SK-N-SH treated with all-trans-retinoic acid at 6 μM for 48 hours (cell line): ENCODE results near the gene NRL.
"Not testable (repeated sequence)": the region's sequence is repeated elsewhere in the genome, so short reads cannot be mapped to it uniquely, and the experiment has no call there.

Source experiments
- ATAC-seq: fragments of 200-7000 bp; cut with Tn5 transposase; 3 replicates; pipeline ENCODE4 v1.9.1; 2020; ENCODE audit warnings: mild to moderate bottlenecking, moderate library complexity
- ARNTL ChIP-seq: fragments of 450-650 bp; formaldehyde crosslinking; IDR thresholded peaks from 2 replicates; pipeline ENCODE4 v1.5.0; 2020; ENCODE audit warnings: low read depth, mild to moderate bottlenecking, moderate library complexity, borderline replicate concordance
- CSDC2 ChIP-seq: fragments of 250-450 bp; sonication (Bioruptor Pico); IDR thresholded peaks from 2 replicates; pipeline ENCODE4 v1.5.0; 2020; ENCODE audit warnings: mild to moderate bottlenecking, moderate library complexity
- CSRNP3 ChIP-seq: fragments of 250-450 bp; sonication (Bioruptor Pico); IDR thresholded peaks from 2 replicates; pipeline ENCODE4 v1.5.1; 2021; ENCODE audit warnings: mild to moderate bottlenecking, moderate library complexity
- ESRRG ChIP-seq: fragments of 250-450 bp; sonication (Bioruptor Pico); IDR thresholded peaks from 2 replicates; pipeline ENCODE4 v1.6.1; 2021; ENCODE audit warnings: mild to moderate bottlenecking
- ISL1 ChIP-seq: fragments of 250-450 bp; sonication (Bioruptor Pico); IDR thresholded peaks from 2 replicates; pipeline ENCODE4 v2.1.2; 2022; ENCODE audit warnings: mild to moderate bottlenecking, moderate library complexity
- OSR1 ChIP-seq: fragments of 250-450 bp; sonication (Bioruptor Pico); IDR thresholded peaks from 2 replicates; pipeline ENCODE4 v1.8.0; 2022; ENCODE audit warnings: moderate library complexity, mild to moderate bottlenecking, inconsistent platforms
- PPARA ChIP-seq: fragments of 250-450 bp; sonication (Bioruptor Pico); IDR thresholded peaks from 2 replicates; pipeline ENCODE4 v1.5.0; 2020; ENCODE audit warnings: mild to moderate bottlenecking, borderline replicate concordance
- RARB ChIP-seq: fragments of 250-450 bp; sonication (Bioruptor Pico); IDR thresholded peaks from 2 replicates; pipeline ENCODE4 v1.8.0; 2021; ENCODE audit warnings: mild to moderate bottlenecking, moderate library complexity
- SNAI2 ChIP-seq: fragments of 250-450 bp; sonication (Bioruptor Pico); IDR thresholded peaks from 2 replicates; pipeline ENCODE4 v1.5.0; 2020; ENCODE audit warnings: mild to moderate bottlenecking, moderate library complexity
- TOX ChIP-seq: fragments of 250-450 bp; sonication (Bioruptor Pico); IDR thresholded peaks from 2 replicates; pipeline ENCODE4 v1.8.0; 2021; ENCODE audit warnings: mild to moderate bottlenecking, moderate library complexity, borderline replicate concordance
- ZC3H10 ChIP-seq: fragments of 250-450 bp; sonication (Bioruptor Pico); IDR thresholded peaks from 2 replicates; pipeline ENCODE4 v1.5.1; 2021; ENCODE audit warnings: mild to moderate bottlenecking, moderate library complexity
- ZFP3 ChIP-seq: fragments of 250-450 bp; sonication (Bioruptor Pico); IDR thresholded peaks from 2 replicates; pipeline ENCODE4 v1.5.0; 2020; ENCODE audit warnings: mild to moderate bottlenecking, moderate library complexity
- ZFP30 ChIP-seq: fragments of 450-650 bp; formaldehyde crosslinking; IDR thresholded peaks from 2 replicates; pipeline ENCODE4 v1.5.0; 2022; ENCODE audit warnings: mild to moderate bottlenecking, moderate library complexity
- ZNF565 ChIP-seq: fragments of 450-650 bp; formaldehyde crosslinking; conservative IDR thresholded peaks from 2 replicates; pipeline ENCODE4 v1.5.0; 2020; ENCODE audit warnings: low read depth, mild to moderate bottlenecking, moderate library complexity
- ZNF8 ChIP-seq: fragments of 450-650 bp; formaldehyde crosslinking; IDR thresholded peaks from 2 replicates; pipeline ENCODE4 v1.5.0; 2020; ENCODE audit warnings: mild to moderate bottlenecking, moderate library complexity
- TF ChIP-seq, protein P1 (sequence below): fragments of 250-450 bp; sonication (Bioruptor Pico); IDR thresholded peaks from 2 replicates; pipeline ENCODE4 v1.8.0; 2020; ENCODE audit warnings: mild to moderate bottlenecking, moderate library complexity, borderline replicate concordance
- TF ChIP-seq, protein P2 (sequence below): fragments of 250-450 bp; sonication (Bioruptor Pico); IDR thresholded peaks from 2 replicates; pipeline ENCODE4 v1.5.0; 2020; ENCODE audit warnings: mild to moderate bottlenecking, moderate library complexity

NRL gene

GRCh38 chr14:24052656-24053547 lies 61.8 kb downstream of the NRL start (continued):
- no peak for TF ChIP-seq CSRNP3 (CRISPR knock-in tag)
- no peak for TF ChIP-seq RARB
- no peak for TF ChIP-seq ZC3H10
- TF ChIP-seq TOX: no peak
- TF ChIP-seq OSR1: no peak
- TF ChIP-seq, all 23 proteins: peak for 0

GRCh38 chr14:24051789-24052655 lies 62.7 kb downstream of the NRL start, which contains the start of gene CARMIL3:
CARMIL3 (plus strand) TSS chr14:24052009; CDS start chr14:24052154, 145 bp downstream.
- TF ChIP-seq ZNF565 (CRISPR knock-in tag): no peak
- TF ChIP-seq, protein P1, sequence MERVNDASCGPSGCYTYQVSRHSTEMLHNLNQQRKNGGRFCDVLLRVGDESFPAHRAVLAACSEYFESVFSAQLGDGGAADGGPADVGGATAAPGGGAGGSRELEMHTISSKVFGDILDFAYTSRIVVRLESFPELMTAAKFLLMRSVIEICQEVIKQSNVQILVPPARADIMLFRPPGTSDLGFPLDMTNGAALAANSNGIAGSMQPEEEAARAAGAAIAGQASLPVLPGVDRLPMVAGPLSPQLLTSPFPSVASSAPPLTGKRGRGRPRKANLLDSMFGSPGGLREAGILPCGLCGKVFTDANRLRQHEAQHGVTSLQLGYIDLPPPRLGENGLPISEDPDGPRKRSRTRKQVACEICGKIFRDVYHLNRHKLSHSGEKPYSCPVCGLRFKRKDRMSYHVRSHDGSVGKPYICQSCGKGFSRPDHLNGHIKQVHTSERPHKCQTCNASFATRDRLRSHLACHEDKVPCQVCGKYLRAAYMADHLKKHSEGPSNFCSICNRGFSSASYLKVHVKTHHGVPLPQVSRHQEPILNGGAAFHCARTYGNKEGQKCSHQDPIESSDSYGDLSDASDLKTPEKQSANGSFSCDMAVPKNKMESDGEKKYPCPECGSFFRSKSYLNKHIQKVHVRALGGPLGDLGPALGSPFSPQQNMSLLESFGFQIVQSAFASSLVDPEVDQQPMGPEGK (CRISPR knock-in tag): peak; percentile 44; the same call in 1 of the 2 replicates
- TF ChIP-seq, all 23 proteins: peak for 1

GRCh38 chr14:24051176-24051788 lies 63.5 kb downstream of the NRL start:
- peak; percentile 6; the same call in 2 of the 3 replicates for ATAC-seq
- TF ChIP-seq ISL1 (CRISPR knock-in tag) (no peak), ZFP30 (CRISPR knock-in tag) (no peak), CSDC2 (CRISPR knock-in tag) (no peak), ARNTL (CRISPR knock-in tag) (no peak), ZNF565 (CRISPR knock-in tag) (no peak), ESRRG (CRISPR knock-in tag) (no peak)
- TF ChIP-seq, protein P1 (CRISPR knock-in tag): no peak

More at GRCh38 chr14:24051789-24052655, 62.7 kb downstream of the NRL start, which contains the start of gene CARMIL3:
- ATAC-seq: peak; percentile 89

DNA sequence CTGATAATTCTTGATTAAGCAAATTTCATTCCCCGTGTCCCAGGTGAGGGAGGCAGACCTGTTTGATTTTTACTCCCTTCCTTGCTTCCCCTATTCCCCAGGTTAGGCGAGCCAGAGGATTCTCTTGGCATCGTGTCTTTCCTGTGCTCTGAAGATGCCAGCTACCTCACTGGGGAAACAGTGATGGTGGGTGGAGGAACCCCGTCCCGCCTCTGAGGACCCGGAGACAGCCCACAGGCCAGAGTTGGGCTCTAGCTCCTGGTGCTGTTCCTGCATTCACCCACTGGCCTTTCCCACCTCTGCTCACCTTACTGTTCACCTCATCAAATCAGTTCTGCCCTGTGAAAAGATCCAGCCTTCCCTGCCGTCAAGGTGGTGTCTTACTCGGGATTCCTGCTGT lies 64.0 kb downstream of the NRL start:
- not testable (repeated sequence) for ATAC-seq

DNA sequence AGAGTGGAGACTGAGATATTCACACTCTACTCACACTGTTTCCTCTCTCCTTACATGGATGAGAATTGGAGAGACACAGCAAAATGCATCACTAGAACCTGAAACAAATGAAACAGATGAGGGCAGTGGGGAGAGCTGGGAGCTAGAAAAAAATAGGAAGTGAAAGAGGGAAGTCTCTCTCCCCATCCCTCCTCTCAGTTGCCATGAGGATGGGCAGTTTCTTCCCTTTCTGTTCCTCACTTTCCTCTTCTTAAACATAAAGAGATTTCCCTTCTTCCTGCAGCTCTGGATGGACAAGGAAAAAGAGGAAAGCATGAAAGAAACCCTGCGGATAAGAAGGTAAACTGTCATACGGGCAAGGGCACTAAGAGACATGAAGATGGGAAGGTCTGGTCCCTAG lies 65.7 kb downstream of the NRL start:
- ATAC-seq: not testable (repeated sequence)

- no peak for ATAC-seq
- TF ChIP-seq ISL1 (CRISPR knock-in tag): no peak
- TF ChIP-seq ZFP3 (CRISPR knock-in tag): no peak
- TF ChIP-seq TOX: no peak
- TF ChIP-seq PPARA (CRISPR knock-in tag): no peak
- TF ChIP-seq ESRRG (CRISPR knock-in tag): no peak
- TF ChIP-seq RARB: no peak
- TF ChIP-seq ARNTL (CRISPR knock-in tag): no peak
- TF ChIP-seq OSR1: no peak
- no peak for TF ChIP-seq ZNF8 (CRISPR knock-in tag)
- TF ChIP-seq ZC3H10: no peak
- TF ChIP-seq, protein P2, sequence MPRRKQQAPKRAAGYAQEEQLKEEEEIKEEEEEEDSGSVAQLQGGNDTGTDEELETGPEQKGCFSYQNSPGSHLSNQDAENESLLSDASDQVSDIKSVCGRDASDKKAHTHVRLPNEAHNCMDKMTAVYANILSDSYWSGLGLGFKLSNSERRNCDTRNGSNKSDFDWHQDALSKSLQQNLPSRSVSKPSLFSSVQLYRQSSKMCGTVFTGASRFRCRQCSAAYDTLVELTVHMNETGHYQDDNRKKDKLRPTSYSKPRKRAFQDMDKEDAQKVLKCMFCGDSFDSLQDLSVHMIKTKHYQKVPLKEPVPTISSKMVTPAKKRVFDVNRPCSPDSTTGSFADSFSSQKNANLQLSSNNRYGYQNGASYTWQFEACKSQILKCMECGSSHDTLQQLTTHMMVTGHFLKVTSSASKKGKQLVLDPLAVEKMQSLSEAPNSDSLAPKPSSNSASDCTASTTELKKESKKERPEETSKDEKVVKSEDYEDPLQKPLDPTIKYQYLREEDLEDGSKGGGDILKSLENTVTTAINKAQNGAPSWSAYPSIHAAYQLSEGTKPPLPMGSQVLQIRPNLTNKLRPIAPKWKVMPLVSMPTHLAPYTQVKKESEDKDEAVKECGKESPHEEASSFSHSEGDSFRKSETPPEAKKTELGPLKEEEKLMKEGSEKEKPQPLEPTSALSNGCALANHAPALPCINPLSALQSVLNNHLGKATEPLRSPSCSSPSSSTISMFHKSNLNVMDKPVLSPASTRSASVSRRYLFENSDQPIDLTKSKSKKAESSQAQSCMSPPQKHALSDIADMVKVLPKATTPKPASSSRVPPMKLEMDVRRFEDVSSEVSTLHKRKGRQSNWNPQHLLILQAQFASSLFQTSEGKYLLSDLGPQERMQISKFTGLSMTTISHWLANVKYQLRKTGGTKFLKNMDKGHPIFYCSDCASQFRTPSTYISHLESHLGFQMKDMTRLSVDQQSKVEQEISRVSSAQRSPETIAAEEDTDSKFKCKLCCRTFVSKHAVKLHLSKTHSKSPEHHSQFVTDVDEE: no peak
- no peak for TF ChIP-seq SNAI2 (CRISPR knock-in tag)
Measured at GRCh38 chr14:24042746-24043145, 72.0 kb downstream of the NRL start.
